Hepatocyte (in vitro differentiated cells): ENCODE data around the gene SLC16A3.

Source experiments
- CTCF ChIP-seq: fragments of 200-600 bp; sonication (generic); IDR thresholded peaks from 2 replicates; pipeline ENCODE4 v1.5.1; 2016; ENCODE audit warnings: antibody characterized with exemption, mild to moderate bottlenecking; ENCODE audit not compliant: poor library complexity
- EZH2 ChIP-seq: fragments of 200-600 bp; sonication (generic); IDR thresholded peaks from 2 replicates; pipeline ENCODE4 v1.6.1; 2016; ENCODE audit warnings: antibody characterized with exemption, mild to moderate bottlenecking, borderline replicate concordance
- EZH2phosphoT487 ChIP-seq: fragments of 200-600 bp; sonication (generic); IDR thresholded peaks from one replicate; pipeline ENCODE4 v1.6.1; 2018; ENCODE audit warnings: antibody characterized with exemption, mild to moderate bottlenecking, low read depth, moderate library complexity; ENCODE audit not compliant: unreplicated experiment, severe bottlenecking

GRCh38 chr17:82247856-82248671 lies 19.2 kb downstream of the SLC16A3 start:
- TF ChIP-seq CTCF (no peak), EZH2phosphoT487 (no peak), EZH2 (no peak)
